ENCODE results near the gene SNAI3. TPM values are rescaled to one million over a fixed set of nuclear protein-coding genes. Genes with fewer than 3 reads are reported as not detected.

SNAI3 gene
- total RNA-seq, 2 donors from 2014 or later = 7.7 to 10.2 TPM

GRCh38 chr16:88655733-88656281 lies 30.5 kb downstream of the SNAI3 start:
- no peak overlapping the region for H3K27ac Mint-ChIP-seq
- no peak for ATAC-seq

GRCh38 chr16:88655053-88655732 lies 31.1 kb downstream of the SNAI3 start:
- DNase-seq = no peak
- peaks cover 3% of the 10 kb centered on the region for H3K36me3 Mint-ChIP-seq (ENCODE audit: low read depth)
- no peaks in the 10 kb centered on the region for H3K27me3 Mint-ChIP-seq
- H3K9me3 ChIP-seq (ENCODE audit: control insufficient read depth, low read length, poor library complexity, severe bottlenecking) = no peaks in the 10 kb centered on the region
- H3K27ac Mint-ChIP-seq = peak overlapping the region; percentile 53
- peaks cover 10% of the 10 kb centered on the region for H3K4me1 Mint-ChIP-seq
- no peak overlapping the region for H3K4me3 Mint-ChIP-seq
- no peak for ATAC-seq

More at GRCh38 chr16:88655733-88656281, 30.5 kb downstream of the SNAI3 start:
- no peak for DNase-seq
- H3K4me3 Mint-ChIP-seq = no peak overlapping the region
- H3K27me3 Mint-ChIP-seq = no peaks in the 10 kb centered on the region
- peaks cover 10% of the 10 kb centered on the region for H3K4me1 Mint-ChIP-seq
- H3K36me3 Mint-ChIP-seq (ENCODE audit: low read depth) = peaks cover 3% of the 10 kb centered on the region
- no peaks in the 10 kb centered on the region for H3K9me3 ChIP-seq (ENCODE audit: control insufficient read depth, low read length, poor library complexity, severe bottlenecking)

GRCh38 chr16:88654363-88655052 lies 31.8 kb downstream of the SNAI3 start:
- DNase-seq = no peak
- Mint-ChIP-seq H3K36me3 (ENCODE audit: low read depth) (peaks cover 3% of the 10 kb centered on the region), H3K4me3 (no peak overlapping the region), H3K27me3 (no peaks in the 10 kb centered on the region), H3K27ac (peak overlapping the region; percentile 53), H3K4me1 (peaks cover 11% of the 10 kb centered on the region)
- H3K9me3 ChIP-seq (ENCODE audit: control insufficient read depth, low read length, poor library complexity, severe bottlenecking) = no peaks in the 10 kb centered on the region
- no peak for ATAC-seq

DNA sequence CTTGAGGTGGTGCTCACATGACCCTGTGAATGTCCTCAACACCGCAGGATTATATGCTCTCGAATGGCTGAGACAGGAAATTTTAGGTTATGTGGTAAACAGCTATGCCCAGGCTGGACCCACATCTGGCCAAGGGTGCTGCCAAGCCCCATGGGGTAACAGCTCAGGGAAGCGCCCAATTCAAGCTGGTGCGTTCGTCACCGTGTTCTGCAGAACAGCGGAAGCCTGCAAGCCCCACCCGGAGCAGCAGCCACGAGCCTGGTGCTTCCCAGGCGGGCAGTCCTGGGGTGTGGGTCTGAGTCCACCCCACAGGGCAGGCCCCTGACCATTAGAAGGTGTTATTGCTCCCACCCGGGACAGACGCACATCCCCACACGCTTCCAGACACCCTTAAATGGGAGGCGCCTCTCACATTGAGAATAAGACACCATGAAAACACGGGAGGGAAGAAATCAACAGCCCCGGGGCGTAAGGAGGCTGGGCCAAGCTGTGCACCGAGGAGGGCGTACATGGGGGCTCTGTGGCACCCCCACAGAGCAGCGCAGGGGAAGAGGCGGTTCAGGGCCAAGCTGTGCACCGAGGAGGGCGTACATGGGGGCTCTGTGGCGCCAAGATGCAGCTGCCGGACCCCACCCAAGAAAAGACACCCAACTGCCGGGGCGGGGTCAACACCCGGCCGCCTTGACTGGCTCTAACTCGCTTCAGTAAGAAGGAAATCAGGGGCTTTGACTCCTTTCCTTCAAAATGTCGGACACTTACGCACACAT lies 32.5 kb downstream of the SNAI3 start:
- peak overlapping the region; percentile 34 for H3K27ac Mint-ChIP-seq
- H3K9me3 ChIP-seq (ENCODE audit: control insufficient read depth, low read length, poor library complexity, severe bottlenecking) = no peaks in the 10 kb centered on the region
- H3K36me3 Mint-ChIP-seq (ENCODE audit: low read depth) = peaks cover 3% of the 10 kb centered on the region
- no peak overlapping the region for H3K4me3 Mint-ChIP-seq
- H3K27me3 Mint-ChIP-seq = no peaks in the 10 kb centered on the region
- DNase-seq (no peak), ATAC-seq (no peak)
- peaks cover 14% of the 10 kb centered on the region for H3K4me1 Mint-ChIP-seq

- Mint-ChIP-seq H3K4me1 (peaks cover 14% of the 10 kb centered on the region), H3K4me3 (no peak overlapping the region), H3K36me3 (ENCODE audit: low read depth) (peaks cover 3% of the 10 kb centered on the region), H3K27ac (peak overlapping the region; percentile 34), H3K27me3 (no peaks in the 10 kb centered on the region)
- ATAC-seq (no peak), DNase-seq (no peak)
- no peaks in the 10 kb centered on the region for H3K9me3 ChIP-seq (ENCODE audit: control insufficient read depth, low read length, poor library complexity, severe bottlenecking)
Measured at GRCh38 chr16:88653101-88653500, 33.2 kb downstream of the SNAI3 start.

DNA sequence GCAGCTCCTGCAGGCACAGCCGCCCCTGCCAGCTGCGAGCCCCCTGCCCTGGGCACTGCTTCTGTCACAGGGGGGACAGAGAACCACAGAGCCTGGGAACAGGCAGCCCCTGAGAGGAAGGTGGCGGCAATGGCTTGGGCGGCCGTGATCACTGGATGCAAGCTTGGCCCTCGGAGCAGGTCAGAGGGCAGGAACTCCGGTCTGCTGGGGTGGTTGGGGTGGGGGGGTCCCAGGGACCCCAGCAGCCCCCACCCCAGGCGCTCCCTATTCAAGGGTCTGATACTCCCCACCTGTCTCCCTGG lies 33.6 kb downstream of the SNAI3 start:
- Mint-ChIP-seq H3K27ac (no peak overlapping the region), H3K27me3 (no peaks in the 10 kb centered on the region), H3K4me3 (no peak overlapping the region), H3K36me3 (ENCODE audit: low read depth) (peaks cover 3% of the 10 kb centered on the region), H3K4me1 (peaks cover 14% of the 10 kb centered on the region)
- H3K9me3 ChIP-seq (ENCODE audit: control insufficient read depth, low read length, poor library complexity, severe bottlenecking) = no peaks in the 10 kb centered on the region
- DNase-seq = no peak
- no peak for ATAC-seq

- Mint-ChIP-seq H3K36me3 (ENCODE audit: low read depth) (peaks cover 3% of the 10 kb centered on the region), H3K27ac (peak overlapping the region; percentile 89), H3K4me3 (peak overlapping the region; percentile 92), H3K27me3 (no peaks in the 10 kb centered on the region), H3K4me1 (peaks cover 14% of the 10 kb centered on the region)
- H3K9me3 ChIP-seq (ENCODE audit: control insufficient read depth, low read length, poor library complexity, severe bottlenecking) = no peaks in the 10 kb centered on the region
- DNase-seq (no peak), ATAC-seq (no peak)
Measured at GRCh38 chr16:88651989-88652761, 34.1 kb downstream of the SNAI3 start.

DNA sequence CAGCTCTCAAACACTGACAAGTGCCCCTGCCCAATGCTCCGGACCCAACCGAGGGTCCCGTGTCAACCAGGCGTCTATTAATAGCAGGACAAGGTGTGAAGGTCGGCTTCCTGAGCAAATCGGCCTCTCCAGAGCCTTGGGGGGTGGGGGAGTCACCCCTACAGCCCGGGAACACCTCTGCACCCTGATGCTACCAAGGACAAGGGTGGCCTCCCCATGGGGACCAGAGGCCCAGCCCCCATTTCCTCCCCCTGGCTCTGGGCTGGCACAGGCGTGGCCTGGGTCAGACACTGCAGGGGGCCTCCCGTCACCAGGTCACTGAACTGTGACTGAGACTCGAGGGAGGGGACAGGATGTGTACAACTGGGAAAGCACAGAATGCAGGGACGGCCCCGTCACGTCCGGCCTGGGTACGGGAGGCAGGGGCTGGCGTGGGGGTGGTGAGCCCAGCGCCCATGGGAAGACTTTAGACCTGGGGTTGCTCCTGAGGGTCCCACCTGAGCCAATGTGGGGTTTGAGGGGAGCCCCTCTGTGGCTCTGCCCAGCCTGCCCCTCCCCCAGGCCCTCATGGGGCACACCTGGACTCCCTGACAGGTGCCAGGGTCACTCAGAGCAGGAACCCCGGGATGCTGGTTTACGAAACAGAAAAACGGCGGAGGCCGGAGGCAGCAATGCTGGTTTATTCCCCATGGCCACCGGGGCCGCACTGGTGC lies 34.9 kb downstream of the SNAI3 start:
- H3K27ac Mint-ChIP-seq = peak overlapping the region; percentile 89
- no peaks in the 10 kb centered on the region for H3K9me3 ChIP-seq (ENCODE audit: control insufficient read depth, low read length, poor library complexity, severe bottlenecking)
- peaks cover 14% of the 10 kb centered on the region for H3K4me1 Mint-ChIP-seq
- peaks cover 3% of the 10 kb centered on the region for H3K36me3 Mint-ChIP-seq (ENCODE audit: low read depth)
- H3K4me3 Mint-ChIP-seq = peak overlapping the region; percentile 92
- DNase-seq (peak; percentile 52 to 61 (median 56)), ATAC-seq (peak; percentile 76)
- no peaks in the 10 kb centered on the region for H3K27me3 Mint-ChIP-seq

GRCh38 chr16:88650749-88651275 lies 35.5 kb downstream of the SNAI3 start, which contains the start of gene CYBA:
CYBA (minus strand) TSS chr16:88651053; CDS start chr16:88651013, 40 bp downstream.
- H3K4me1 Mint-ChIP-seq = peaks cover 14% of the 10 kb centered on the region

GRCh38 chr16:88649924-88650748 lies 36.2 kb downstream of the SNAI3 start:
- no peak for DNase-seq
- Mint-ChIP-seq H3K4me3 (peak overlapping the region; percentile 92), H3K27ac (peak overlapping the region; percentile 89), H3K36me3 (ENCODE audit: low read depth) (peaks cover 2% of the 10 kb centered on the region), H3K4me1 (peaks cover 16% of the 10 kb centered on the region), H3K27me3 (no peaks in the 10 kb centered on the region)
- H3K9me3 ChIP-seq (ENCODE audit: control insufficient read depth, low read length, poor library complexity, severe bottlenecking) = no peaks in the 10 kb centered on the region
- peak; percentile 16 for ATAC-seq

More at GRCh38 chr16:88650749-88651275, 35.5 kb downstream of the SNAI3 start, which contains the start of gene CYBA:
- H3K9me3 ChIP-seq (ENCODE audit: control insufficient read depth, low read length, poor library complexity, severe bottlenecking) = no peaks in the 10 kb centered on the region
- Mint-ChIP-seq H3K36me3 (ENCODE audit: low read depth) (peaks cover 3% of the 10 kb centered on the region), H3K27me3 (no peaks in the 10 kb centered on the region), H3K4me3 (peak within 1 kb of the TSS; percentile 92), H3K27ac (peak within 1 kb of the TSS; percentile 89)
- peak; percentile 88 for ATAC-seq
- DNase-seq = peak; percentile 74 to 78 (median 77)

DNA sequence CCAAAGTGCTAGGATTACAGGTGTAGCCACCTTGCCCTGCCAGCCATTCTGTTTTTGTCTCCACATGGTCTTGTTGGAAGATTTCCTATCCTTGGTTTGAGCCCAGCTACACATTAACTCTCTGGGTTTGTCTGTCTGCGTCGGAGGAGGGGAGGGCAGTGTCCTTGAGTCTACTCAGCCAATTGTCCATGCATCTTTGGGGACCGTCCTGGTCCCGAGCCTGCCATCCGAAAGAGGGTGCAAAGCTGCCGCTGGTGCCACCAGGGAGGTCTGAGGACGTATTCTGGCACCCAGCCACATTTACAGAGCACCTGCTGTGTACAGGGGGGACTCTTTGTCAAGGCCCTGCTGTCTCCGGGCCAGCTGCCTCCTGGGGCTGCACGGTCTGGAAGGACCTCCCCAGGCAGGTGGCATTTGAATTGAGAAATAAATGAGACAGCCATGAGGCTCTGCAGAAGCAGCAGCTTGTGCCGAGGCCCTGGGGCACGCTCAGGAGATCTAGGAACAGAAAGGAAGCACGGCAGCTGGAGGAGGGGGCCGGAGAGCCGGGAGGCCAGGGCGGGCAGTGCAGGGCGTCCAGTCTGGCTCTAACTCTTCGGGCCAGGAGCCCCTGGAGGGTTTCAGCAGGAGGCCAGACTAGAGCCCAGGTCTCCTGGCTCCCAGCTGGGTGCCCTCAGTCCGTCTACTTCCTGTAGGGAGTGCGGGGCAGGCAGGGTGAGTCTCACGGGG lies 36.9 kb downstream of the SNAI3 start:
- Mint-ChIP-seq H3K4me3 (peak overlapping the region; percentile 92), H3K4me1 (peaks cover 23% of the 10 kb centered on the region), H3K36me3 (ENCODE audit: low read depth) (no peaks in the 10 kb centered on the region), H3K27ac (peak overlapping the region; percentile 89), H3K27me3 (no peaks in the 10 kb centered on the region)
- ATAC-seq (no peak), DNase-seq (no peak)
- no peaks in the 10 kb centered on the region for H3K9me3 ChIP-seq (ENCODE audit: control insufficient read depth, low read length, poor library complexity, severe bottlenecking)

All from T-helper 17 cell (primary cell).